PFSK-1 (cell line): ENCODE data around the gene BRD3OS.

Source experiments
- POLR2AphosphoS5 ChIP-seq: IDR thresholded peaks from 2 replicates; pipeline ENCODE4 v1.6.1; 2012; ENCODE audit warnings: low read depth, mild to moderate bottlenecking, control low read depth, low read length, moderate library complexity
- REST ChIP-seq, 2 experiments: IDR thresholded peaks; 2 replicates each; pipeline versions ENCODE4 v1.6.1 to v1.8.0; 2011 to 2012; ENCODE audit warnings: low read depth in 2 of 2, low read length in 2 of 2, control low read depth in 1 of 2, inconsistent platforms in 1 of 2, mild to moderate bottlenecking in 1 of 2, moderate library complexity in 1 of 2; ENCODE audit not compliant: insufficient read depth in 1 of 2
- SIN3A ChIP-seq: IDR thresholded peaks from 2 replicates; pipeline ENCODE4 v1.6.1; 2012; ENCODE audit warnings: mild to moderate bottlenecking, low read length, moderate library complexity, borderline replicate concordance; ENCODE audit not compliant: insufficient read depth
- TAF1 ChIP-seq: IDR thresholded peaks from 2 replicates; pipeline ENCODE4 v1.6.1; 2012; ENCODE audit warnings: low read length, control low read depth, borderline replicate concordance; ENCODE audit not compliant: insufficient read depth

GRCh38 chr9:134057751-134058701, 32.7 kb downstream of the BRD3OS start:
- TF ChIP-seq SIN3A (no peak), TAF1 (no peak), POLR2AphosphoS5 (no peak), REST (IDR thresholded peaks at IDR 0.05; ENCODE audit: insufficient read depth in 1 of 2, low read depth in 2 of 2, low read length in 2 of 2) (no peak)
